Stimulated activated CD4-positive, alpha-beta T cell treated with anti-CD3 and anti-CD28 coated beads, Interleukin-4, amount 100 ng/mL, for 4 hours (primary cell): Measurements from ENCODE around the gene PRDX3.
"Not testable (repeated sequence)": the region's sequence is repeated elsewhere in the genome, so short reads cannot be mapped to it uniquely, and the experiment has no call there.

Source experiments
- DNase-seq, 2 experiments: peaks; one replicate each; pipeline ENCODE4 v3.0.0-alpha.2; 2020

Gene PRDX3

GRCh38 chr10:119205894-119206602, 27.4 kb upstream of the PRDX3 start:
- peak; percentile 27 to 32 for DNase-seq

- DNase-seq, result no peak
Measured at GRCh38 chr10:119203006-119203405, 24.4 kb upstream of the PRDX3 start.

DNA sequence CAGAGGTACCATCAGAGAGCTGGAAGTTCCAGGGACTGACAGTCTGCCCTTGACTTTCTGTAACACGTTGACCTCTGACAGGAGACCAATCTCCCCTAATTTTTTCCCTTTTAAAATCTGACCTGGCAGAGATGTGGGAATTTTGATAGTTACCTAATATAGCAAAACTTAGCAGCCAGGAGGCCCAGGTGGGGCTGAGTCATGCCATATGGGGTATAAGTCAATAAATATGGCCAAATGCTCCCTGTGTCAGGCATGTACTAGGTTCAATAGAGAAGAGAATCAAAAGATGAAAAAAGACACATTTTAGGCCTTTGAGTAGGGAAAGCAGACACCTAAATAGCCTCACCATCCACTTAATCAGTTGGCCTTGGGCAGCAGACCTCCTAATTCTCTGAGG, 22.6 kb upstream of the PRDX3 start:
- DNase-seq, result no peak

- peak; percentile 19 to 42 for DNase-seq
Measured at GRCh38 chr10:119199231-119199992, 20.8 kb upstream of the PRDX3 start.

DNA sequence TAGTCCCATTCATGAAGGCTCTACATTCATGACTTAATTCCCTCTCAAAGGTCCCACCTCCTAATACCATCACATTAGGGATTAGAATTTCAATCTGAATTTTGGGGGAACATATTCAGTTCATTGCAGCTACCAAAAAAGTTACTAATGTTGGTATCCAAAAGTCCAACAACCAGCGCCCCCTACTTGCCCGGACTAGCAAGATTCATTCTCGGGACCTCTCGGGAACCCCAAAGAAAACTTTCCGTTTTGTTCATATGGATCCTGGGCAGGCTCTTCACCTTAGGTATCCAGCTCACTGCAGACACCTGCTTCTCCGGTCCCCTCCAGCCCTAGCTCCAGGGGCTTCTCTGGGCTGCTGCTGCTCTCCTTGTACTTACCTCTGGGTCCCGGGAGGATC, 19.8 kb upstream of the PRDX3 start:
- no peak for DNase-seq

DNA sequence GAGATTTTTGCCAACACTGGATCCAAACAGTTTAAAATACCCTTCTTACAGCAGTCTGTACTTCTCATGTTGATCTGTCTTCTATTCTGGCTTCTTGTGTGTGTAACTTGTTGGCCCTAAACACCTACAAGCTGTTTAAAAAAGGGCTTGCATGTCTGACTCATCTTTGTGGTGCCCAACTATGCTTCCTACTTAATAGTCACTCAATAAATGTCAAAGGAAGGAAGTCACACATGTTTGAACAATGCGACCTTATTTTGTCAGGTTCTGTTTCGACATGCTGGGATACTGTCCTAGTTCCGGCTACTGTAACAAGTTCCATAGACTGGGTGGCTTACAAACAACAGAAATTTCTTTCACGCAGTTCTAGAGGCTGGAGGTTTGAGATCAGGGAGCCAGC, 19.3 kb upstream of the PRDX3 start:
- DNase-seq, result no peak

GRCh38 chr10:119191881-119192280, 13.3 kb upstream of the PRDX3 start:
- peak in 1 of 2 experiments; percentile 54 for DNase-seq

DNA sequence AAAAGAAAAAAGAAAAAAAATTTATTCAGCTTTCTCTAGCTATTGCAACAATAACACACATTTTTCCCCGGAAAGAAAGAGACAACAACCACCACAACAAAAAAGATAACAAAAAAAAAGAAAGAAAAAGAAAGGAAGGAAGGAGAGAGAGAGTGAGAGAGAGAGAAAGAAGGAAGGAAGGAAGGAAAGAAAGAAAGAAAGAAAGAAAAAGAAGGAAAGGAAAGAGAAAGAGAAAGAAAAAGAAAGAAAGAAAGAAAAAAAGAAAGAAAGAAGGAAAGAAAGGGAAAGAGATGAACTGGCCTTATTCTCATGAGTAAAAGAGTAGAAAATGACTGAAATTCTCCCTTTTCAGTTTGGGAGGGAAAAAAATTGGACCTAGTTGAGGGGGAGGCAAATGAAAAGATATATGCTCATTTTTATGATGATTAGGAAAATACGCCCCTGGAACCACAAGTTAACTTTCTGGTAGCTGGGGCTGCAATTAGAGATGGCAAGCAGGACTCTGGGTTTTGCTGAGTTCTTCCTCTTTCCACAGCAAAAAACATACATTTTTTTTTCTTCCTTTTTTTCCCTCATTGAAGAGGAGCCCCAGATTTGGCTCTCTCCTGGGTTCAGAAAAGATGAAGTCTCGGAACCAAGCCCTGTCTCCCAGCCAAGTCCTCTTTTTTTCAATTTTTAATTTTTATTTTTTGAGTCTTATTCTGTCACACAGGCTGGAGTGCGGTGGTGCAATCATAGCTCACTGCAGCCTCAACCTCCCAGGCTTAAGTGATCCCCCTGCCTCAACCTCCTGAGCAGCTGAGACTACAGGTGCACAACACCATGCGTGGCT, 12.6 kb upstream of the PRDX3 start:
- DNase-seq, result no peak

DNA sequence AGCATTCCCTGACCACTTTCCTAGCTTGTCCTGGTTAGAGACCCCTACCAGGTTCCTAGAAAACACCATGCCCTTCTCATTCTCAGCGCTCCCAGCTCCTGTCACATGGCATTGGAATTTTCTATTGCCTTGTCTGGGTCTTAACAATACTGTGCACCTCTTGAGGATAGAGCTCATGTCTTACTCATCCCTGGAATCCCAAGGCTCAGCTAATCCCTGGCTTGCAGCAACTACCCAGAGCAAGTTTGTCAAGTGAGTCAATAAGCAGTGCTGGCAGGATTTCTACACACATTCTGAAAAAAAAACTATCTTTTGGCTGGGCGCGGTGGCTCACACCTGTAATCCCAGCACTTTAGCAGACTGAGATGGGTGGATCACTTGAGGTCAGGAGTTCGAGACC, 11.7 kb upstream of the PRDX3 start:
- DNase-seq, result no peak

- no peak for DNase-seq
Measured at GRCh38 chr10:119189811-119190282, 11.2 kb upstream of the PRDX3 start.

- no peak for DNase-seq
Measured at GRCh38 chr10:119183664-119184412, 5.2 kb upstream of the PRDX3 start.

DNA sequence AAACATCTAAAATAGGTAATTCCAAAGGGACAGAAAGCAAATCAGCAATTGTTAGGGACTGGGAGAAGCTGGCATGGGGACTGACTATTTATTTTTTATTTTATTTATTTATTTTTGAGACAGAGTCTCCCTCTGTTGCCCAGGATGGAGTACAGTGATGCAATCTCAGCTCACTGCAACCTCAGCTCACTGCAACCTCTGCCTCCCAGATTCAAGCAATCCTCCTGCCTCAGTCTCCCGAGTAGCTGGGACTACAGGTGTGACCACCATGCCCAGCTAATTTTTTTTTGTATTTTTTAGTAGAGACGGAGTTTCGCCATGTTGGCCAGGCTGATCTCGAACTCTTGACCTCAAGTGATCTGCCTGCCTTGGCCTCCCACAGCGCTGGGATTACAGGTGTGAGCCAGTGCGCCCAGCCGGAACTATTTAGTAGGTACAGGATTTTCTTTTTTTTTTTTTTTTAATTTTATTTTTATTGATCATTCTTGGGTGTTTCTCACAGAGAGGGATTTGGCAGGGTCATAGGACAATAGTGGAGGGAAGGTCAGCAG, 2.3 kb upstream of the PRDX3 start:
- not testable (repeated sequence) for DNase-seq

DNA sequence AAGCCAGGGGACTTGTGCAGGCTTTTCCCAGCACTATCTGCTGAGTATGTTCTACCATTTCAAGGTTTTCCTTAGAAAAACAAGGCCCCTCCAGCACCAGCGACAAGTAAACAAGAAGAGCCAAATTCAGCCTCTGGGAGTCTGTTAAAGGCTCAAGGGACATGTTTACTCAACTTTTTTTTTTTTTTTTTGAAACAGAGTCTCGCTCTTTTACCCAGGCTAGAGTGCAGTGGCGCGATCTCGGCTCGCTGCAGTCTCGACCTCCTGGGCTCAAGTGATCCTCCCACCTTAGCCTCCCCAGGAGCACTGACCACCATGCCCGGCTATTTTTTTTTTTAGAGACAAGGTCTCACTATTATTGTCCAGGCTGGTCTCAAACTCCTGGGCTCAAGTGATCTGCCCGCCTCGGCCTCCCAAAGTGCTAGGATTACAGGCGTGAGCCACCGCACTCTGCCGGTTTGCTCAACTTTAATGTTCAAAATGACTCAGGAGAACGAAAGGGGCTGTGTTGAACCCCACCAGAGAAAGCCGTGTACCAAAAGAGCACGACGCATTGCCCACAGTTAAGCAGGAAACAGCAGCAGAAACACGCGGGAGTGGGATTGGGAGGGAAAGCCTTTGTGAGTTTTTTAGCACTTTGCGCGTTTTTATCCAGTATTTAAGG, 772 bp downstream of the PRDX3 start:
- DNase-seq, result peak in 1 of 2 experiments; percentile 32

DNA sequence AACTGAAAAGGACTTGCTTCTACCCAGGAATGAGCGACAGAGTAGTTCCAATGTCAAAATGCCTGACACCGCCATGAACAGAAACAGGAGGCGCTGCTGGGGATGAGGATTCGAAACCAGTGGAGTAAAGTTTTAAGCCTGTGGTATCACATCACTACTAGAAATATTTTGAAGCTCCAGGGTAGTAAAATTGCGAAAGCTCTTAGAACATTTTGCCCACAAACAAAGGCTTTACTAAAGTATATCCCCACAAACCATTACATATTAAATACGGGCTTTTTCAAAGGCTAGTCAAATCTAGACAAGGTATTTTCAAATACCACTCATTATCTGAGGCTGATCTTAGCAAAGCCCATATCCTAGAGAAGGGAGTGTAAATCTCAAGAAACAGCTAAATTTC, 2.4 kb downstream of the PRDX3 start:
- no peak for DNase-seq

DNA sequence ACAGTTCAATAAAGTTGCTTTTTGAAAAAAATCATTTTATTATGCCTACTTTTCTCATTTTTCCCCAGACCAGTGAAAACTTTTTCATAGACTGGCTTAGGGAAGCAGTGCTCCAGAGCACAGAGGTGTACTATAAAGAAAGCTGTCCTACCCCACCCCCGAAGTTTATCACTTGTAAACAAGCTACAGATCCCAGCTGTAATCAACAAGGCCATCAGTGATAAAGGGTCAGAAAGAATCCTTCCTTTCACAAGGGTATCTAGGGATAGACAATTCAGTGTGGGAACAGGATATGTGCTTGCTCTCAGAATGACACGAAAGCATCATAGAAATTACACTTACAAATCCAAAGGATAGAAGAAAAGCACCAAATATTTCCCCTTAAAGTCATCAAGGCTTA, 4.5 kb downstream of the PRDX3 start:
- no peak for DNase-seq

- DNase-seq, result no peak
Measured at GRCh38 chr10:119167041-119167440, 11.6 kb downstream of the PRDX3 start.

- DNase-seq, result no peak
Measured at GRCh38 chr10:119166564-119166963, 12.0 kb downstream of the PRDX3 start.

DNA sequence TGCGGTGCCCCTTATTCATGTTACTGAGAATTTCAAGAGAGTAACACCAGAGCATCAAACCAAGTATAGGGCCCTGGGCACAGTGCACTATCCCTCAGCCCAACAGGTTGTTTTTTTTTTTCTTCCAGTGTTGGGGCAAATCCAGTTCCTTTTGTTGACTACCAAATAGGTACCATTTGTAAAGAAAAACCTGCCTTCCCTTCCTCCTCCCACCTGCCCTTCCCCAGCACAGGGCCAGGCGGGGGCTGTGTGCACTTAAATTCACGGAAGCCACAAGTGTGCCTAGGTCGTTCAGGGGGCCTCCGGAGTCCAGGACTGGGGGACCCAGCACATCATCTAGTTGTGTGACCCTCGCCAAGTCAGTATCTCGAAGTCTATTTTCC, 12.5 kb downstream of the PRDX3 start:
- DNase-seq, result no peak

DNA sequence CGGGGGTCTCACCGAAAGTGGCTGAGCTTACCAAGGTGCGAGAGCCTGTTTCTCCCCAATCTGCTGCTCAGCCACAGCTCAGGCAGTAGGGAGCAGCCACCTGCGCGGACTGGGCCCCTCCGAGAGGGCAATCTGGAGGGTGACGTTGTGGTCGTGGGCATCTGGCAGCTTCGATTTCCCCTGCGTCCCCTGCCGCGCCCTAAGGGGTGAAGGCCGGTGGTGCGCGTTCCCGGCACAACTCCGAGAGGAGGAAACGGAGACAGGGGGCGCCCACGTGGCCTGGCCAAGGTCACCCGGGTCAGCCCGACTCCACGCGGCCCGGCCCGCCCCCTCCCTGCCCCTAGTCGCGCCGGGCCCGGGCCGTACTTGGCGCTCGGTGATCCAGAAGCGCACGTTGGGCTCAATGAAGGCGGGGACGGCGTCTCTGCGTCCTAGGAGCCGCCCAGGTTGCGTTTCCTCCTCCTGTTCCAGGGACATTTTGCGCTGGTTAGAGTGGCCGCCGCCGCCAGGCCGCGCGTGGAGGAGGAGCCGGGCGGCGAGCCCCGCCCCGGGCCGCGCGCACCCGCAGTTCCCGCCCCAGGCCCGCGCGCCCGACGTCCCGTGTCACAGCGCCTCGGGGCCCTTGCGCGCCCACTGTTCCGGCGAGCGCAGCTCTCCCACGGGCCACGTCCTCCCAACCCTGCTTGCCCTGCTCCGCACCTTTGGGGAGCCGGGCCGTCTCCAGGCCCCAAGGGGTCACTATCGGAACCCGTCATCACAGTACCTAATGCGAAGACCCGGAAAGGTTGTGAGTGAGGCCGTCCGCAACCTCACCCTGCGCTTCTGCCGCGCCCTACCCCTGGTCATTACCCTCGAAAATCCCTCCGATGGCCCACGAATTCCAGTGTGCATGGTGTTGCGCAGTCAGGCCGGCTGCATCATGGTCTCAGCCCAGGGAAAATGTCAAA, 13.2 kb downstream of the PRDX3 start, which contains the start of gene SFXN4:
Gene SFXN4 (minus strand): TSS at position 544 of the 947 bp plus-strand sequence. CDS start 67 bp downstream, at position 477.
- DNase-seq, result peak; percentile 73 to 81

DNA sequence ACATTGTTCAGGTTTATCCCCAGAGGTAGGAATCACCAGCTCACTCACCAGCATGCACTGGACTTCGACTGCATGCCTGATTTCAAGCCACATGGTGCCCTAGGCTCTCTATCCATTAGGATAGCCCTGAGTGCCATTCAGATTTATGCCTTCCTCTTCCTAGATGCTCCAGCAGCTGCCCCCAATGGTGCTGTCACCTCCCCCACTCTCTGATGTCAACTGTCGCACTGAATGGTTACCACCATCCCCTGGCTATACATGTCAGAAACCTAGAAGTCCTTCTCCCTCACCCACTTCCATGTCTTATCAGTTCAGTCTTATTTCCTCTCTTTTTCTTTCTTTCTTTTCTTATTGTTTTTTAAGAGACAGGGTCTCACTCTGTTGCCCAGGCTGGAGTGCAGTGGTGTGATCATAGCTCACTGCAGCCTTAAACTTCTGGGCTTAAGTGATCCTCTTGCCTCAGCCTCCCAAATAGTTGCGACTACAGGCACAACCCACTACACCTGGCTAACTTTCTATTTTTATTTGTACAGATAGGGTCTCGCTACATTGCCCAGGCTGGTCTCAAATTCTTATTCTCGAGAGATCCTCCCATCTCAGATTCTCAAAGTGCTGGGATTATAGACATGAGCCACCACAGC, 16.0 kb downstream of the PRDX3 start:
- no peak for DNase-seq
